Upper lobe of left lung (tissue), 4 donors: Measurements from ENCODE around the gene RPS5.
"Not testable (repeated sequence)": the region's sequence is repeated elsewhere in the genome, so short reads cannot be mapped to it uniquely, and the experiment has no call there.

Source experiments
- CTCF ChIP-seq, 6 experiments: fragments of 450-650 bp in 4 of 6; fragments of 200-600 bp in 2 of 6; sonication (generic) in 2 of 6; IDR thresholded peaks; one replicate each; pipeline ENCODE4 v1.5.1; 2016 to 2019; ENCODE audit warnings: antibody characterized with exemption in 6 of 6
- EP300 ChIP-seq, 4 donors: sonication (generic); formaldehyde crosslinking; IDR thresholded peaks; one replicate each; pipeline ENCODE4 v1.5.1; 2017; ENCODE audit warnings: antibody characterized with exemption in 4 of 4, control low read depth in 2 of 4
- POLR2A ChIP-seq, 4 donors: fragments of 450-650 bp; IDR thresholded peaks; one replicate each; pipeline ENCODE4 v1.5.1; 2016 to 2017; ENCODE audit warnings: antibody characterized with exemption in 4 of 4, mild to moderate bottlenecking in 2 of 4

DNA sequence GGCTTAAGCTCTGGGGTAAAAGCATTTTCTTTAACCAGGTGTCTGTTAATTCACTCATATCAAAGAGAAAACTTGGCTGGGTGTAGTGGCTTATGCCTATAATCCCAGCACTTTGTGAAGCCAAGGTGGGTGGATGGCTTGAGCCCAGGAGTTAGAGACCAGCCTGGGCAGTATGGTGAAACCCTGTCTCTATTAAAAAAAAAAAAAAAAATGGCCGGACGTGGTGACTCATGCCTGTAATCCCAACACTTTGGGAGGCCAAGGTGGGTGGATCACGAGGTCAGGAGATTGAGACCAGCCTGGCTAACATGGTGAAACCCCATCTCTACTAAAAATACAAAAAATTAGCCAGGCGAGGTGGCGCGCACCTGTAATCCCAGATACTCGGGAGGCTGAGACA is 10.3 kb upstream of the RPS5 start:
- TF ChIP-seq CTCF, POLR2A, EP300 (IDR thresholded peaks at IDR 0.05): not testable (repeated sequence)
